A673 (cell line): ENCODE measurements around the gene AAR2.

Experiments
- CTCF ChIP-seq: fragments of 300-800, 200-600 bp; sonication (generic); conservative IDR thresholded peaks from 2 replicates; pipeline ENCODE4 v1.5.1; 2017; ENCODE audit warnings: low read depth, mild to moderate bottlenecking, antibody characterized with exemption, low read length, moderate library complexity, mixed read lengths
- EZH2 ChIP-seq: fragments of 200-600 bp; sonication (generic); IDR thresholded peaks from 2 replicates; pipeline ENCODE4 v1.6.1; 2017; ENCODE audit warnings: borderline replicate concordance, low read depth, mild to moderate bottlenecking, mixed read lengths, antibody characterized with exemption, low read length; ENCODE audit not compliant: poor library complexity, severe bottlenecking

GRCh38 chr20:36210436-36211021 is 25.7 kb upstream of the AAR2 start:
- 0 out of 2 replicates have a peak, but pooled peaks have one; percentile 10 for TF ChIP-seq CTCF
- TF ChIP-seq EZH2 = no peak
